Suppressor macrophage (primary cell): ENCODE results near the gene TBL1X.
A peak's percentile ranks its signal among the peaks of the same experiment; 100 is the strongest.
"Not testable (repeated sequence)": the region's sequence is repeated elsewhere in the genome, so short reads cannot be mapped to it uniquely, and the experiment has no call there.

Source experiments
- DNase-seq, 4 experiments: peaks; one replicate each; pipeline ENCODE4 v3.0.0-alpha.2; 2020 to 2022
- total RNA-seq, 17 experiments: gene quantifications; one replicate each; lab custom pipeline; 2026; ENCODE audit warnings: mixed read lengths in 6 of 17, inconsistent platforms in 3 of 17; lab: John Stamatoyannopoulos, UW

The TBL1X gene
- 4.8 to 42.5 (median 12.8) reads per million in 17 experiments for total RNA-seq

DNA sequence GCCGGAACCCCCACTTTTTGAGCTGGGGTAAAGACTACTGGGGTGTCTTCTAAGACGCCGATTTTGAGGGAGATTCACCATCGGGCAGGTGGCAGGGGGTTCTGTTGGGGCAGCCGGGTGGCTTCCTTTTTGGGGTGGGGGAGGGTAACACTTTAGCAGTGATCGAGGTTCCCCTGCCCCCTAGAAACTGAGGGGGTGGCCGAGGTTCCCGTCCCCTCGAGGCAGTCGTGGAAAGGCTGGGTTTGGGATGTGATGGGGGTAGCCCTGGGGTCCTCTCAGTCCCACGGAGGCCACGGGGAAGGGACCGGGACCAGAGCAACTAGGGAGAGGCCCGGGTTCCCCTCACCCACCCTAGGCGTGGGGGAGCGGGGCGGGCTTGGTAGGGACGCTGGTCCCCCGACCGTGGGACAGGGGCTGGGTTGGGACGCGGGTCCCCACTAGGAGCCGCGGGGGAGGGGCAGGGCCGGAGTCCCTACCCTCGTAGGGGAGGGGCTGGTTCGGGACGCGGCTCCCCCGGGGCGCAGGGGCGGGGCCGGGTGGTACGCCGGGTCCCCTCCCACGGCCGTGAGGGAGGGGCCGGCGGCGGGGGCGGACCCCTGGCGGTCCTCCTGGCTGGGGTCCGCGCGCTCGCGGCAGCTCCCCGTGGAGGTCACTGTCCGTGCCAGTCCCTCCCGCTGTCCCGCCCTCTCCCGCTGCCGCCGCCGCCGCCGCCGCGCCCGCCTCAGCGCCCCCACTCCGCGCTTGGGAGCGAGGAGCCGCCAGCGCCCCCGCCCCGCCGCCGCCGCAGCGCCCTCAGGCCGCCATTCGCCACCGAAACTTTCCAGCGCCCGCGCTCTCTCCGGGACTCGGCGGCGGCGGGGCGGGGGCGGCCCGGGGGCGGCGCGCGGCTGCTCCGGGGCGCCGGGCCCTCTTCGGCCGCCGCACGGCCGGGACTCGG, at the start of gene TBL1X:
Gene TBL1X (plus strand): TSS at position 624 of the 937 bp plus-strand sequence. CDS start 188,529 bp downstream, outside the sequence.
- peak in 3 of 4 experiments; percentile 3 to 56 (median 52) for DNase-seq

DNA sequence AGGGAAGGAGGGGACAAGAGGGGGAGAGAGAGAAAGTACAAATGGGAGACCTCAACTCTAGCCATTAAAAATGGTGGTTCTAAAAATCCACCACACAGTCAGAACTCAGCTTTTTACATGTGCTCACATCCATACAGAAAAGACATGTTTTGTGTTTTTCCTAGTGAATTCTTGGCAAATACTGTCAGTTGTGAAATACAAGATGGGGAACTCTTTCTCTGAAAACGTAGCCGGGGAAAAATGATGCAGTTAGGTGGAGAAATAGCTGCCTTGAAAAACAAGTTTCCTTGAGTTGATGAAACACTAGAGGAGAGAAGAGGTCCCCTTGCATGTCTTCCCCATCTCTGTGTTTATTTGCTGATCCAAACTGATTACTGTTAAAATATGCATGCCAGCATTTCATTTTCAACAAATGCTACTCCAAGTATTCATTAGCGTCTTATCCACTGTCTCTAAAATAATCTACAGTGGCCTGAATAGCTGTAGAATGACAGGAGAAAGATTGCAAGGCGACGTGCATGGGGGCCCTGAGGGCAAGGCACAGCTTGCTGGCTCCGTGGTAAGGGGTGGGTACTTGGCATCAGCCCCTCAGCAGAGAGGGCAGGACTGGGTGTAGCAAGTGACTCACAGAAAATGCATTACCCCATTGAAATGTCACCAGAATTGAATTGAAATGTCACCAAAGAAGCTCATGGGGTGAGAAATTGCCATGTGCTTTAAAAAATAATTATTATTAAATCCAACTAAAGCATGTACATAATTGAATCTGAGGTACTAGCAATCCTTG, 48.1 kb upstream of the TBL1X start:
- DNase-seq = peak; percentile 4 to 41 (median 20)

DNA sequence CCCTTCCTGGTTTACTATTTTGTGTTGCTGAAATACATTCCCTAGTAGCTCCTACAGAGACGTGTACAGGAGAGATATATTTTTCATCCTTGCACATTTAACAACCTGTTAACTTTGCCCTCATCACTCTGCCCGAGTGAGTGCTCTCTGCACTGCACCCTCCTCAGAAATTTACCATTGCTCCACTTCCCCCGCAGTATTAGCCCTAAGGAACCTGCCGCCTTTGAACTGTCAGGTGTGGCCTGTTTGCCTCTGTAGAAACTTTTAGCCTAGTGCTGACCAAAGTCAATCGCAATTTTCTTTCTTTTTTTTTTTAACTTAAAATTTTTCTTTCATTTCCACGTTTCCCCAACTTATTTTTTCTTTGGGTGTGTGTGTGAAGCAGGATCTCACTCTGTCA, 46.6 kb upstream of the TBL1X start:
- no peak for DNase-seq

DNA sequence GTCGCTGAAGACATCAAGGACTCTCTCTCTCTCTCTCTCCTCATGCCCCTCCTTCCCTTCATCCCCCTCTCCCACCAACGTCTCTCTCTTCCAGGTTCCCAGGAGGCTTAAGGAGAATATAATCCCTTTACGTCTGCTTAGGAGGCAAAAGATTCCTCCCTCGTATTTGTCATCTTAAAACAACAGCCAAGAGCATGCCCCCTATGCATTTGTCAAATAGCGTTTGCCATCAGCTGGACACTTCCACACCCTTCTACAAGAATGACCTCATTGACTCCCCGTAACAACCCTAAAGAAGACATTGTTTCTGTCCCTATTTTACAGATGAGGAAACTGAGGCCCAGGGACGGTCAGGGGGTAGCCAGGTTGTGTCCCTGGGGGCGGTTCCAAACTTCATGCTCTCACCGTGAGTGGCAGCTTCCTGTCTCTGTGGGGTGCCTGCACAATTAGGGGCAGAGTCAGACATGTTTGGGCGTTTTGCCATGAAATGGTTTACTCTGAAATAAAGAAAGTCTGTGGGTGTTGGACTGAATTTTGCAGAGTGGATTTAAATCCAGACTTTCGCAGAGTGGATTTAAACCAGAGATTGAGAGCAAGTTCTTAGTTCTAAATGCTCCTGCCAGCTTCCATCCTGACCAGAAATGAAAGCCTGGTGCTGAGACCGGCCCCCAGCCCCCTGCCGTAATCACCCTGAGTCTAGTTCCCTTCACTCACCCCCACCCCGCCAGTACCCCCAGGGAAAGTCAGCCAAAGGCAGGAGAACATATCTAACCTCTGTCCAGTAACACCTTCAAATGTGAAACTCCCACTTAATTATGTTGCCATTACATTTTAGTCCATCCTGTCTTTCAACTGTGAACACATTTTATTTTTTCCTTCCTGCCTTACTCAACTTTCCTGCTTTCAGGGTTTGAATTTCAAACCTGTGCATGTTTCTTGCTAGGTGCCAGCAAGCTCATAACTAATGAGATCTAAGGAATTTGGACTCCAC, 44.3 kb upstream of the TBL1X start:
- DNase-seq = no peak

DNA sequence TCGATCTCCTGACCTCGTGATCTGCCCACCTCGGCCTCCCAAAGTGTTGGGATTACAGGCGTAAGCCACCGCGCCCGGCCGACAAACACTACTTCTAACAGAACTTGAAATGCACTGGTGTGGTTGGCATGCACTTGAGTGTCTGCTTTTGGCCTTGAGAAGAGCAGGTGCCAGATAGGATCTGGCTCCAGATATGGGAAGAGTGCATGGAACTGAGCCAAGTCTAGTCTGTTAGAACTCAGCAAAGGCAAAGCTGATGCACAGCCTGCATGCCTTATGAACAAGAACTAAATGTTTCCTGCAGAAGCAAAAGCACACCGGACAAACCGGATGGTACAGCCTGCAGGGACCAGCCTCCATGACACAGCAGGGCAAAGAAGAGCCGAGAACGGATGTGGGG, 35.1 kb upstream of the TBL1X start:
- no peak for DNase-seq

DNA sequence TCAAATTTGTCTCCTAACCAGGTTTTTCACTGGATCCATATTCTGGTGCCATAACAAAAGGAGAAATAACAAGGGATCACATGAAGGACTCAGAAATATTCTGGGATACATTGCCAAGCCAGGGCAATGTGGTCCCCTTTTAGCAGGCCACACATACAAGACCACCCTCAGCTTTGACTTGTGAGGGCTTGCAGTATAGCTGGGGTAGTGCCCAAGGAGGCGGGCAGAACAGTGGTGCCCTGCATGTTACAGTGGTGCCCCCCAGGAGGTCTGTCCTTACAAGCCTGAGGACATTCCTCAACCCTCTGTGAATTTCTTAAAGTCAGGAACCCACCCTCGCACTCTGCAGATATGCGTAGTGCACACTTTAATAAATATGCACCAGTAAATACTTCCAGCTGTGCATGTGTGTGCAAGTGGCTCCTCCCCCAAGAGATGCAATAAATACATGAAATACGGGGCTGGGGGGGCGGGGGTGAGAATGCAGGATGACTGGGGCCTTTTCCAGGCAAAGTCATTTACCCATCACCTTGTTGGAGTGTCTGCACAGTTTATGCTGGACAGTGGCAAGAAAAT, 34.4 kb upstream of the TBL1X start:
- DNase-seq = no peak

DNA sequence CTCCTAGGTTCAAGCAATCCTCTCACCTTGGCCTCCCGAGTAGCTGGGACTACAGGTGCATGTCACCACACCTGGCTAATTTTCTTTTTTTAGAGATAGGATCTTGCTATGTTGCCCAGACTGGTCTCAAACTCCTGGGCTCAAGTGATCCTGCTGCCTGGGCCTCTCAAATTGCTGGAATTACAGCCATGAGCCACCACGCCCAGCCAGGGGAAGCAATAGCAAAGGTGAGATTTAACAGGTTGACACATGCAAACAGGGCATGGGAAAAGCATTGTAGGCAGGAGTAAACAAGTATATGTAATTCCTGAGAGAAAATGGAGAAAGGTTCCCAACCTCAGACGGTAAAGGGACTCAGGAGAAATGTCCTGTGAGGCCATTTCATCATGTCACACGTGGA, 33.6 kb upstream of the TBL1X start:
- DNase-seq = no peak

DNA sequence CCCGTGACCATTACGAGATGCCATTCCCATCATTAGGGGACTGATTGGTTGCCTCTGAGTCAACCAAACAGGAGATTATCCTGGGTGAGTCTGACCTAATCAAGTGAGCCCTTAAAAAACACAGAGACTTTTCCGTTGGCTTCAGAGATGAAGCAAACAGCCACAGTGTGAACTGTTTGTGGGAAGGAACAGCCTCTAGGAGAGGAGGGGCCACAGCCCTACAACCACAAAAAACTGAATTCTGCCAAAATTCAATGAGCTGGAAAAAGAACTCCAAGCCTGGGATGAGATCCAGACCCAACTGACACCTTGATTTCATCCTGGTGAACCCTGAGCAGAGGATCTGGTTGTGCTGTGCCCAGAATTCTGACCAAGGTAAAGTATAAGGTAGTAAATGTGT, 31.3 kb upstream of the TBL1X start:
- DNase-seq = no peak

DNA sequence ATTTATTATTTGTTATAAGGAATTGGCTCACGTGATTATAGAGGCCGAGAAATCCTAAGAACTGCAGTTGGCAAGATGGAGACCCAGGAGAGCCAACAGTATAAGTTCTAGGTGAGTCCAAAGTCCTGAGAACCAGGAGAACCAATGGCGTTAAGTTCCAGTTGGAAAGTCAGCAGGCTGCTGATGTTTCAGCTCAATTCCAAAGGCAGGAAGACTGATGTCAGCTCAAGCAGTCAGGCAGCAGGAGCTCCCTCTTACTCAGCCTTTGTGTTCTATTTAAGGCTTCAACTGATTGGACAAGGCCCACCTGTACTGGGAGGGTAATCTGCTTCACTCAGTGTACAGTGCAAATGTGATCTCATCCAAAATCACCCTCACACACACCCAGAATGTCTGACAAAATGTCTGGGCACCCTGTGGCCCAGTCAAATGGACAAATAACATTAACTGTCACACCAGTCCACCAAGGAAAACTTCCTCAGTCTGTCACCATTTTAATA, 30.8 kb upstream of the TBL1X start:
- no peak for DNase-seq

DNA sequence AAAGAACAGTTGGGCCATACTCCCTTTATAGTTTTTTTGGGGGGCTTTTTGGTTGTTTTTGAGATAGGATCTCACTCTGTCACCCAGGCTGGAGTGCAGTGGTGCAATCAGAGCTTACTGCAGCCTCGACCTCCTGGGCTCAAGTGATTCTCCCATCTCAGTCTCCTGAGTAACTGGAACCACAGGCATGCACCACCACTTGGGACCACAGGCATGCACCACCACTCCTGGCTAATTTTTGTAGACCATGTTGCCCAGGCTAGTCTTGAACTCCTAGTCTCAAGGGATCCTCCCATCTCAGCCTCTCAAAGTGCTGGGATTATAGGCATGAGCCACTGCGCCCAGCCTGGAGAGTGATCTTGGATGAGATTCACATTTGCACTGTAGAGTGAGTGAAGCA, 29.8 kb upstream of the TBL1X start:
- DNase-seq = not testable (repeated sequence)

DNA sequence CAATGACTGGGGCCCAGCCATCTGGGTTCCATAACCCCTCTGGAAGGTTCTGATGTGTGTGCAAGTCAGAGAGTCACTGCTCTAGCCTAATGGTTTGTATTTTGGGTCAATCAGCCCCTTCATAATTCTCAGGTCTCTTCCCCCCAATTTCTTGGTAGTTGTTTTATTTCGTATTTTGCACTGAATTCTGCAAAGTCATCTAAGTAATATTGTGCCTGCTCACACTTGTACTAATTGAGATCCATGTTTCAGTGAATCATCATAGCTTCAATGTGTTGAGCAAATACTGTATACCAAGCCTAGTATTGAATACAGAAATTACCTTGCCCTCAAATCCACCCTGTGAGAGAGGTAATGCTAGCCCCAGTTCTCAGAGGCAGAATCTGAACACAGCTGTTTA, 28.0 kb upstream of the TBL1X start:
- DNase-seq = no peak

DNA sequence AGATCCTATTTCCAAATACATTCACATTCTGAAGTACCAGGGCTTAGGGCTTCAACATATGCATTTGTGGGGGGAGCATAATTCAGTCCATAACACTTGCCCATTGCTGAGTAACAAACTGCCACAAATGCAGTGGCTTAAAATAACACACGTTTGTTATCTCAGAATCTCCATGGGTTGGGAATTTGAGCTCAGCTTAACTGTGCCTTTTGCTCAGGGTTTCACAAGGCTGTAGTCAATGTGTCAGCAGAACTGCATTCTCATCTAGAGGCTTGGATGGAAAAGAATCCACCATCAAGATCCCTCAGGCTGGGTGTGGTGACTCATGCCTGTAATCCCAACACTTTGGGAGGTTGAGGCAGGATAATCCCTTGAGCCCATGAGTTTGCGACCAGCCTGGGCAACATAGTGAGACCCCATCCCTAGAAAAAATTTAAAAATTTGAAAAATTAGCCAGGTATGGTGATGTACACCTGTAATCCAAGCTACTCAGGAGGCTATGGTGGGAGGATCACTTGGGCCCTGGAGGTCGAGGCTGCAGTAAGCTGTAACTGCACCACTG, 25.8 kb upstream of the TBL1X start:
- DNase-seq = no peak

DNA sequence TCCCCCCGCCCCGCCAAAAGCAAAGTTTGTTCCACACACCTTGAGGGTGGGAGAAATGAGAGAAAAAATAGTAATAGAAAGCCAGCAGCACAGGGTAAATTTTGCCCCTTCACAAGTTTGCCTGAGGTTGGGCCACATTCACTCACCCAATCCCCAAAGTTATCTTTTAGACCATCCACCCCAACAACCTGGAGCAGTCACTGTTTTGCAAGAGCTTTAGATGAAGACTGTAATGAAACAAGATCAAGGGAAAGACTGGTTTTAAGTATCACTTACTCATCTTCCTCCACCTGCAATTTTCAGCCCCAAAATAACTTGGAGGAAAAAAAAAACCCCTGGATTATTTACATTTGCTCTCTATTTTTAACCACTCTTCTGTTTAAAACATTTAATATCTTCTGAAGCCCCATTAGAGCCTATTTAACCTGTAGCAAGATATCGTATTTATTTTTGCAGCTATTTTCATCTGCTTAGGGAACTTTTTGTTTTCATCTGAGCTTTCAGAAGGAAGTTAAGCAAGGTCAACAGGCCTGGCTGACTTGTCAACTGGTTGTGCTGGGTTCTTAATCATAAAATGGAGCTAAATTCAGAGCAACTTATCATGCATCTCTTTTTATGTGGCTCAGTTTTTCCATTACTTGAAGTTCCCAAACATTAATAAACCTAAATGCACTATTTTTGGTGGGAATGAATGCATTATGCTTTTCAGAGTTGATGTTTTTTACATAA, 24.6 kb upstream of the TBL1X start:
- DNase-seq = peak in 3 of 4 experiments; percentile 2 to 35 (median 14)

DNA sequence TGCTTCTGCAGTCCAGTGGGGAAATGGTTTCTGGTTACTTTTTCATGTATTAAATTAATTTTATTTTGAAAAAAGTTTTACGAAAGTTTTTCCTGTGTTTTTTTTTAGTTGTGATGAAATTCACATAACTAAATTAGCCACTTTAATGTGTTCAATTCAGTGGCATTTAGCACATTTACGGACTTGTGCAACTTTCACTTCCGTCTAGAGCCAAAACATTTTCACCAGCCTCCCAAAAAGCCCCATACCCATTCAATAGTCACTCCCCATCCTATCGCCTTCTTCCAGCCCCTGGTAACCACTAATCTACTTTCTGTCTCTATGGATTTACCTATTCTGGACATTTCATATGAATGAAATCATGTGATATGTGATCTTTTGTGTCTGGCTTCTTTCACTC, 22.8 kb upstream of the TBL1X start:
- peak in 3 of 4 experiments; percentile 11 to 44 (median 21) for DNase-seq

DNA sequence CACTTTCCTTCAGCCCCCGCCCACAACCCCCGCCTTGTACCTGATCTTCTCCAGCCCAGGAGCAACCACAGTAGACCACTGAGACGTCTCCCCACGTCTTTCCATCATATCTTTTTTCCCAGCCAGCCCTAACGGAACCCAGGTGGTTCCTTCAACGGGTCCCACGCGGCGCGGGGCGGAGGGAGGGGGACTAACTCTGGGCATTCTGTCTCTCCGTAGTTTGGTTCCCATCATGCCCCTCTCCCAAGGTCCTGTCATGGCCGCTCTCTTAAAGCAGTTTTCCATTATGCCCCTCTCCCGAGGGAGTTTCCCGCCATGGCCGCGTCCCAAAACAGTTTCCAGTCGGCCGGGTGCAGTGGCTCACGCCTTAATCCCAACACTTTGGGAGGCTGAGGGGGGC, 21.5 kb upstream of the TBL1X start:
- no peak for DNase-seq

DNA sequence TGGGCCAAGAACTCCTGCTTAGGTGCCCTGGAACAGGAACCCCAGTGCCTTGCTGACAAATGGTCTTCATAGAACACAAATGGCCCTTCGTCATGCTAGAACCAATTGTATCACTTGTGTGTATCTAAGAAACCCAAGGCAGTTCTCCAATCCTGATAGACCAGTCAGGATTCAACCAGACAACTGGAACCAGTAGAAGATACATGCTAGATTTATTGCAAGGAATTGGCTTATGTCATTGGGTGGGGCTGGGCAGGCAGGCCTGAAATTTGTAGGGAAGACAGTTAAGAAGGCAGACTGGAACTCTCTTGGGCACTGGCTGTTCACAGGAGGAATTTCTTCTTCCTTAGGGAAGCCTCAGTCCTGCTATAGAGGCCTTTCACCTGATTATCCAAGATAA, 17.0 kb upstream of the TBL1X start:
- DNase-seq = no peak

DNA sequence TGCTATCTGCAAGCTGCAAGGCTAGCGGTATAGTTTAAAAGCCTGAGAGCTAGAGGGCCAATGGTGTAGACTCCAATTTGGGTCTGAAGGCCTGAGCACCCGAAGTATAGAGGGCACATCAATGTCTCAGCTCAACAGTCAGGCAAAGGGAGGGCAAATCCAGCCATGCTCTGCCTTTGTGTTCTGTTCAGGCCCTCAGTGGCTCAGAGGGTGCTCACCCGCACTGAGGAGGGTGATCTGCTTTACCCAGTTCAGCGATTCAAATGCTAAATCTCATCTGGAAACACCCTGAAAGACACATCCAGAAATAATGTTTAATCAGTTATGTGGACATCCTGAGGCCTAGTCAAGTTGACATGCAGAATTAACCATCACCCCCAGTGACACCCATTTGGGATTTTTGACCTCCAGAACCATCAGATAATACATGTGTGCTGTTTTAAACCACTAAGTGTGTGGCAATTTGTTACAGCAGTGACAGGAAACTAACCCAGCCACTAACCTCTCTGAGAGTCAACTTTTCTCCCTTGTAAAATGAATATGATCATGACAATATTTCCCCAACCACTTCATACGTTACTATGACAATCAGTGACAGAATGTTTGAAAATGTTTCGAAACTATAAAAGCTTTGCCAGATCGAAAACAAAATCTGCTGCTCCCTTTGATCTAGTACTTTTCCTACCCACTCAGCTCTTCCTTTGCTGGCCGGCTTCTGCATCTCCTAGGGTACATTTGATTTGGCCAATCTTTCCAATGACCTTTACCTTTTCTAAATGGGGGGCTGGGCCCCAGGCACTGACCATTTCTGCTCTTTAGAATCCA, 8.4 kb upstream of the TBL1X start:
- DNase-seq = peak in 2 of 4 experiments; percentile 3 to 26

DNA sequence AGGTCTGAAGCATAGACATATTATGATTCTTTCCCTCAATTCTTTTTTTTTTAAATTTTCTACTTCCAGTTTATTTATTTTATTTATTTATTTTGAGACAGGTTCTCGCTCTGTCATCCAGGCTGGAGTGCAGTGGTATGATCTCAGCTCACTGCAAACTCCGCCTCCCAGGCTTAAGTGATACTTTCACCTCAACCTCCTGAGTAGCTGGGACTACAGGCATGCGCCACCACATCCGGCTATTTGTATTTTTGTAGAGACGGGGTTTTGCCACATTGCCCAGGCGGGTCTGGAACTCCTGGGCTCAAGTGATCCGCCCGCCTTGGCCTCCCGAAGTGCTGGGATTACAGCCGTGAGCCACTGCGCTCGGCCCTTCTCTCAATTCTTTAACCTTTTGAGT, 6.8 kb upstream of the TBL1X start:
- DNase-seq = not testable (repeated sequence)

DNA sequence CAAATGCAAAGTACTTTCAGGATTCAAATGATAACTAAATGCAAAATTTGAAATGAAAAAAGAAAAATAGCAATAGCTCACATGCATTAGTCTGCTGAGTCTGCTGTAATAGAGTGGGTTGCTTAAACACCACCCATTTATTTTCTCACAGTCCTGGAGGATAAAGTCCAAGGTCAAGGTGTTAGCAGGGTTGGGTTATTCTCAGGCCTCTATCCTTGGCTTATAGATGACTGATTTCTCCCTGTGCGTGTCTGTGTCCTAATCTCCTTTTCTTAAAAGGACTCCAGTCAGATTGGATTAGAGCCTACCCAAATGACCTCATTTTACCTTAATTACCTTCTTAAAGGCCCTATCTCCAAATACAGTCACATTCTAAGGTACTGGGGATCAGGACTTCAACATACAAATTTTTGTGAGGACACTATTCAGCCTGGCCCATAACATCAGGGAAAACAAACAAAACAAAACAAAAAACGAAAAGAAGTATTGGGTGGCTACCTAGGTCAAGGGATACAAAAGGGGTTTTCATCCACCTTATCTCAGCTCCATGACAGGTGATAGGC, 6.3 kb upstream of the TBL1X start:
- DNase-seq = no peak
